ENCODE measurements around the gene CITED4. TPM values are rescaled to one million over a fixed set of nuclear protein-coding genes. Genes with fewer than 3 reads are reported as not detected.
"Not testable (repeated sequence)": the region's sequence is repeated elsewhere in the genome, so short reads cannot be mapped to it uniquely, and the experiment has no call there.

CITED4 gene
- total RNA-seq, 2 donors from 2014 or later: 53.5 to 55.9 TPM

DNA sequence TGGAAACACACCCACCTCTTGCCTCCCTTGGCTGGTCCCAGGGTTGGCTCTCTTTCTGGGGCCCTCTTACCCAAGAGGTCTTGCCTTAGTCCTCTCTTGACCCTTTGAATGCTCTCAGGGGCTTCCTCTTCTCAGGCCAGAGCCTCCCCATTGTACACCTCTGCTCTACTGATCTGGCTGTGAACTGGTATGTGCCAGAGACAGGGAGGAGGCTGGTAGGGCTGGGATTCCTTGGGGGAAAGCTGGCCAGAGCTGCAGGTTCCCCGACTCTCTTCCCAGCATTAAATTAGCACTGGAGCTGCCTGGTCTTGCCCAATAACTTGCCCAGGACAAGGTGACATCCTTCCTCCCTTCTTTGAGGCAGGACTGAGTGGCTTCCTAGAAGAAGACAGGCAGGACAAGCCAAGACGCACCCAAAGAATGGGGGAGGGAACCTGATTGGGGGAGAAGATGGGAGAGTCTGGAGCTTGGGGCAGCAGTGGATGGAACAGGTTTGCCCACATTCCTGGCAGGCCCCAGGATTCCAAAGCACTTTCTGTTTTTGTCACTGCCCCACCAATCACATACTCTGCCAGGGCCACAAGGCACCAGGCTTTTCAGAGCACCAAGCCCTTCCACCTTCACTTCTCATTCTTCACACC, 37.2 kb upstream of the CITED4 start:
- Histone ChIP-seq H3K4me1 (ENCODE audit: control insufficient read depth in 1 of 2, low read depth in 2 of 2) (peaks cover 19 to 31% of the 10 kb centered on the region in 2 donors), H3K27me3 (replicated peaks; ENCODE audit: insufficient read depth) (no peaks in the 10 kb centered on the region), H3K27ac (no peak overlapping the region), H3K4me3 (no peak overlapping the region), H3K36me3 (no peaks in the 10 kb centered on the region), H3K9me3 (peaks cover 9% of the 10 kb centered on the region)
- DNase-seq (ENCODE audit: low spot score) (no peak), ATAC-seq (ENCODE audit: insufficient number of reproducible peaks, low FRiP score, low read depth) (no peak)
- TF ChIP-seq, protein P1, sequence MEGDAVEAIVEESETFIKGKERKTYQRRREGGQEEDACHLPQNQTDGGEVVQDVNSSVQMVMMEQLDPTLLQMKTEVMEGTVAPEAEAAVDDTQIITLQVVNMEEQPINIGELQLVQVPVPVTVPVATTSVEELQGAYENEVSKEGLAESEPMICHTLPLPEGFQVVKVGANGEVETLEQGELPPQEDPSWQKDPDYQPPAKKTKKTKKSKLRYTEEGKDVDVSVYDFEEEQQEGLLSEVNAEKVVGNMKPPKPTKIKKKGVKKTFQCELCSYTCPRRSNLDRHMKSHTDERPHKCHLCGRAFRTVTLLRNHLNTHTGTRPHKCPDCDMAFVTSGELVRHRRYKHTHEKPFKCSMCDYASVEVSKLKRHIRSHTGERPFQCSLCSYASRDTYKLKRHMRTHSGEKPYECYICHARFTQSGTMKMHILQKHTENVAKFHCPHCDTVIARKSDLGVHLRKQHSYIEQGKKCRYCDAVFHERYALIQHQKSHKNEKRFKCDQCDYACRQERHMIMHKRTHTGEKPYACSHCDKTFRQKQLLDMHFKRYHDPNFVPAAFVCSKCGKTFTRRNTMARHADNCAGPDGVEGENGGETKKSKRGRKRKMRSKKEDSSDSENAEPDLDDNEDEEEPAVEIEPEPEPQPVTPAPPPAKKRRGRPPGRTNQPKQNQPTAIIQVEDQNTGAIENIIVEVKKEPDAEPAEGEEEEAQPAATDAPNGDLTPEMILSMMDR (IDR thresholded peaks at IDR 0.05): no peak

DNA sequence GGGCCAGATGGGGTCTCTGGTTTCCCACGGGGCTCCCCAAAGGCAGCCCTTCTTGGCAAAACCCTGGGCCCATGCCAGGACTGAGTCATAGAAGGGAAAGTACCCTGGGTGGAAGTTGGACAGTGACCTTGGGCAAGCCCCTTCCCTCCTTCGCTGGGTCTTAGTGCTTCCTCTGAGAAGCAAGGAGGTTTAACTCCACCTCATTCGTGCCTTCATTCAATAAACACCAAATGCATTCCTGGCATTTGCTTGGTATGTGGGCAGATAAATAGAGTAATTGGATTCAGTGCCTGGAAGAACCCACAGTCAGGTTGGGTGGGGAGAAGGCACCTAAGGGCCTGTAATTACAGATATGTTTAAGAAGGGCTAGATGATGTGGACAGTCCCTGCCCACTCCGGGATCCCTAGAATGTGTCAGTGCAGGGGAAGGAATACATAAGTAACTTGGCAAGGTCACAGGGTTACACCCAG, 36.3 kb upstream of the CITED4 start:
- Histone ChIP-seq H3K36me3 (no peaks in the 10 kb centered on the region), H3K4me3 (no peak overlapping the region), H3K9me3 (peaks cover 17% of the 10 kb centered on the region), H3K27me3 (replicated peaks; ENCODE audit: insufficient read depth) (no peaks in the 10 kb centered on the region), H3K4me1 (ENCODE audit: control insufficient read depth in 1 of 2, low read depth in 2 of 2) (peaks cover 19 to 31% of the 10 kb centered on the region in 2 donors), H3K27ac (peak overlapping the region in 1 of 2 donors; percentile 36)
- ATAC-seq (ENCODE audit: insufficient number of reproducible peaks, low FRiP score, low read depth) (peak; percentile 31), DNase-seq (ENCODE audit: low spot score) (no peak)
- TF ChIP-seq, protein P1 (IDR thresholded peaks at IDR 0.05): no peak

DNA sequence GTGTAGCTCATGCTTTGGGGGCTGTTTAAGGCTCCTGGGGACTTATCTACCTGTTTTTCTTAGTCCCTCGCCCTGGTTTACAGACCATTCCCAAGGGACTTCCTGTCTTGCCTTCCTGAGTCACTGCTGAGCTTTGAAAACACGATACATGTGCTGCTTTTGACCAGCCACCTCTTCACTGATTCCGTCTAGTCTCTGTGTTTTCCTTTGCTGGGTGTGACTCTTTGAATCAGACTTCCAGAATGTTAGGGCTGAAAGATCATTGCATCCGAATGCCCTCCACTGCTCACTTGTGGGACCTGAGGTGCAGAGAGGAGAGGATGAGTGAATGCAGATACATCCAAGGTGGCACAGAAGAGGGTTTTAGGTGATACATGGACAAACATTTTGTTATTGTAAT, 35.4 kb upstream of the CITED4 start:
- no peak for DNase-seq (ENCODE audit: low spot score)
- H3K36me3 ChIP-seq: no peaks in the 10 kb centered on the region
- H3K27ac ChIP-seq: peak overlapping the region in 1 of 2 donors; percentile 35
- TF ChIP-seq, protein P1 (IDR thresholded peaks at IDR 0.05): no peak
- peaks cover 18 to 28% of the 10 kb centered on the region in 2 donors for H3K4me1 ChIP-seq (ENCODE audit: control insufficient read depth in 1 of 2, low read depth in 2 of 2)
- H3K27me3 ChIP-seq (replicated peaks; ENCODE audit: insufficient read depth): no peaks in the 10 kb centered on the region
- no peak overlapping the region for H3K4me3 ChIP-seq
- peaks cover 17% of the 10 kb centered on the region for H3K9me3 ChIP-seq
- no peak for ATAC-seq (ENCODE audit: insufficient number of reproducible peaks, low FRiP score, low read depth)

DNA sequence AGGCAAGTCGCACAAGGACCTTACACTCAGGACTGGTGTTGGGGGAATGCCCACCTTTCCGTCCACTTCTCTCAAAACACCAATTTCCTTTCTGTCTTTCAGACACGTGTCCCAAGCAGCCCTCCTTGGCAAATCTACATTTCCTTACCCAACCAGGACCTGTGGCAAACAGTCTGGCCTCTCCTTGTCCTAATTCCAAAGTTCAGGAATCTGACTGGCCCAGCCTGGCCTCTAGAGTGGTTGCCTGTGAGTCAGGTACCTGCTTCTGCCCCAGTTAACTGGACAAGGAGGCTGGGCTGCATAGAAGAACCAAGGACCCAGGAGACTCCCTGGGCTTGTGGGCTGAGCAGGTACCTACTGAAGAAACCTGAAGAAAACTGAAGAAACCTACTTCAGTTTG, 34.3 kb upstream of the CITED4 start:
- Histone ChIP-seq H3K4me3 (no peak overlapping the region), H3K4me1 (ENCODE audit: control insufficient read depth in 1 of 2, low read depth in 2 of 2) (peaks cover 13 to 19% of the 10 kb centered on the region in 2 donors), H3K36me3 (no peaks in the 10 kb centered on the region), H3K27me3 (replicated peaks; ENCODE audit: insufficient read depth) (no peaks in the 10 kb centered on the region), H3K27ac (no peak overlapping the region), H3K9me3 (peaks cover 17% of the 10 kb centered on the region)
- no peak for DNase-seq (ENCODE audit: low spot score)
- TF ChIP-seq, protein P1 (IDR thresholded peaks at IDR 0.05): no peak
- ATAC-seq (ENCODE audit: insufficient number of reproducible peaks, low FRiP score, low read depth): no peak

DNA sequence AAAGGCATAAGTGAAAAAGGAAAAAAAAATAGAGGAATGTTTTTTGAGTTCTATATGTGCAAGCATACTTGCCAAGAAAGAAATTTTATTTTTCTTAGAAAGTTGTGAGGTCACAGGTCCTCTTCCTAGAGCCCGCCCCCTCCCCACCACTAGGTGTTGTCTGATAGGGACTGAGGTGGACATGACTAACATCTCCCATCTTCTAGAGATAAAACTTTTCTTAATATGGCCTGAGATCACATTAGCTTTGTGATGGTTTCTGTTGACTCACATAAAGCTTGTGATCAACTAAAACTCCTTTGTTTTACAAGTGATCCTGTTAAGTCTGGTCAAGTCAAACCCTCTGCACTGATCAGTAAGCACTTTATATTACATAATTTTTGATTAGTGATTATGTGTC, 33.4 kb upstream of the CITED4 start:
- Histone ChIP-seq H3K4me1 (ENCODE audit: control insufficient read depth in 1 of 2, low read depth in 2 of 2) (peaks cover 13 to 19% of the 10 kb centered on the region in 2 donors), H3K4me3 (no peak overlapping the region), H3K9me3 (peaks cover 17% of the 10 kb centered on the region), H3K36me3 (no peaks in the 10 kb centered on the region), H3K27me3 (replicated peaks; ENCODE audit: insufficient read depth) (no peaks in the 10 kb centered on the region), H3K27ac (no peak overlapping the region)
- DNase-seq (ENCODE audit: low spot score): no peak
- TF ChIP-seq, protein P1 (IDR thresholded peaks at IDR 0.05): no peak
- ATAC-seq (ENCODE audit: insufficient number of reproducible peaks, low FRiP score, low read depth): no peak

DNA sequence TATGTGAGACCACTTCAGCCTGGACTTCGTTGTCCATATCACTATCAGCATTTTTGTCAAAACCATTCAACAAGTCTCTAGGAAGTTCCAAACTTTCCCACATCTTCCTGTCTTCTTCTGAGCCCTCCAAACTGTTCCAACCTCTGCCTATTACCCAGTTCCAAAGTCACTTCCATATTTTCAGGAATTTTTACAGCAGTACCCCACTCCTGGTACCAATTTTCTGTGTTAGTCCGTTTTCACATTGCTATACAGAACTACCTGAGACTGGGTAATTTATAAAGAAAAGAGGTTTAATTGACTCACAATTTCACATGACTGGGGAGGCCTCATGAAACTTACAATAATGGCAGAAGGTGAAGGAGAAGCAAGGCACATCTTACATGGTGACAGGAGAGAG, 32.7 kb upstream of the CITED4 start:
- not testable (repeated sequence) for H3K27ac ChIP-seq; H3K4me3 ChIP-seq; H3K36me3 ChIP-seq; ATAC-seq (ENCODE audit: insufficient number of reproducible peaks, low FRiP score, low read depth); H3K27me3 ChIP-seq (replicated peaks; ENCODE audit: insufficient read depth); DNase-seq (ENCODE audit: low spot score)
- H3K9me3 ChIP-seq: peaks cover 17% of the 10 kb centered on the region
- H3K4me1 ChIP-seq (ENCODE audit: control insufficient read depth in 1 of 2, low read depth in 2 of 2): peaks cover 13 to 19% of the 10 kb centered on the region in 2 donors

All from thoracic aorta (tissue), 2 donors.